NCI-H1092 (cell line): Measurements from ENCODE around the gene BAG2.
A peak's percentile ranks its signal among the peaks of the same experiment; 100 is the strongest.

Experiments
- DNase-seq: peaks from one replicate; lab custom pipeline; 2025; lab: John Stamatoyannopoulos, UW

The BAG2 gene

GRCh38 chr6:57172136-57173055 is at the start of gene BAG2:
BAG2 (plus strand) TSS chr6:57172326; CDS start chr6:57172698, 372 bp downstream.
- peak; percentile 56 for DNase-seq

- no peak for DNase-seq
Measured at GRCh38 chr6:57123111-57123510, 49.0 kb upstream of the BAG2 start.

GRCh38 chr6:57127763-57128162 is 44.4 kb upstream of the BAG2 start:
- no peak for DNase-seq

GRCh38 chr6:57130661-57131177 is 41.4 kb upstream of the BAG2 start:
- no peak for DNase-seq

GRCh38 chr6:57134954-57135353 is 37.2 kb upstream of the BAG2 start:
- DNase-seq: no peak

GRCh38 chr6:57135885-57136284 is 36.2 kb upstream of the BAG2 start:
- DNase-seq: no peak

GRCh38 chr6:57137350-57137749 is 34.8 kb upstream of the BAG2 start:
- DNase-seq: no peak

GRCh38 chr6:57138026-57138425 is 34.1 kb upstream of the BAG2 start:
- DNase-seq: no peak

- DNase-seq: no peak
Measured at GRCh38 chr6:57141451-57142177, 30.5 kb upstream of the BAG2 start.

GRCh38 chr6:57142178-57142525 is 30.0 kb upstream of the BAG2 start:
- no peak for DNase-seq

GRCh38 chr6:57143690-57144089 is 28.4 kb upstream of the BAG2 start:
- DNase-seq: no peak

GRCh38 chr6:57147401-57147800 is 24.7 kb upstream of the BAG2 start:
- no peak for DNase-seq

GRCh38 chr6:57147955-57148858 is 23.9 kb upstream of the BAG2 start:
- no peak for DNase-seq

GRCh38 chr6:57158658-57159057 is 13.5 kb upstream of the BAG2 start:
- DNase-seq: no peak

- DNase-seq: no peak
Measured at GRCh38 chr6:57159127-57159526, 13.0 kb upstream of the BAG2 start.

- no peak for DNase-seq
Measured at GRCh38 chr6:57162028-57162427, 10.1 kb upstream of the BAG2 start.

GRCh38 chr6:57162516-57162915 is 9.6 kb upstream of the BAG2 start:
- no peak for DNase-seq

- DNase-seq: no peak
Measured at GRCh38 chr6:57163956-57164355, 8.2 kb upstream of the BAG2 start.

GRCh38 chr6:57165080-57165479 is 7.0 kb upstream of the BAG2 start:
- no peak for DNase-seq

- DNase-seq: no peak
Measured at GRCh38 chr6:57173056-57173885, 1.1 kb downstream of the BAG2 start.

- no peak for DNase-seq
Measured at GRCh38 chr6:57173886-57174510, 1.9 kb downstream of the BAG2 start.
